ENCODE data around the gene NINJ2.
"Not testable (repeated sequence)": the region's sequence is repeated elsewhere in the genome, so short reads cannot be mapped to it uniquely, and the experiment has no call there.

Gene NINJ2

GRCh38 chr12:663293-663871, at the start of gene NINJ2:
Gene NINJ2 (minus strand): TSS chr12:663445. CDS start chr12:663360, 85 bp downstream.
- no peak for DNase-seq

GRCh38 chr12:712172-712863, 49.1 kb upstream of the NINJ2 start:
- DNase-seq = peak; percentile 14

GRCh38 chr12:709455-710020, 46.3 kb upstream of the NINJ2 start:
- DNase-seq = no peak

GRCh38 chr12:708084-708483, 44.8 kb upstream of the NINJ2 start:
- DNase-seq = not testable (repeated sequence)

- DNase-seq = no peak
These were observed 41.4 kb upstream of the NINJ2 start for GRCh38 chr12:704516-705242.

- DNase-seq = no peak
These were observed 38.8 kb upstream of the NINJ2 start for GRCh38 chr12:701896-702539.

- DNase-seq = no peak
These were observed 36.8 kb upstream of the NINJ2 start for GRCh38 chr12:700016-700415.

- not testable (repeated sequence) for DNase-seq
These were observed 35.0 kb upstream of the NINJ2 start for GRCh38 chr12:698222-698621.

GRCh38 chr12:697481-697880, 34.2 kb upstream of the NINJ2 start:
- no peak for DNase-seq

- DNase-seq = peak; percentile 25
These were observed 31.7 kb upstream of the NINJ2 start for GRCh38 chr12:694734-695503.

- DNase-seq = peak; percentile 10
These were observed 30.8 kb upstream of the NINJ2 start for GRCh38 chr12:693934-694533.

- no peak for DNase-seq
These were observed 29.0 kb upstream of the NINJ2 start for GRCh38 chr12:692274-692673.

- DNase-seq = no peak
These were observed 27.2 kb upstream of the NINJ2 start for GRCh38 chr12:690466-690865.

- DNase-seq = peak; percentile 79
These were observed 22.1 kb upstream of the NINJ2 start for GRCh38 chr12:685388-685787.

GRCh38 chr12:684416-684815, 21.2 kb upstream of the NINJ2 start:
- DNase-seq = no peak

GRCh38 chr12:681568-682256, 18.5 kb upstream of the NINJ2 start:
- no peak for DNase-seq

GRCh38 chr12:678747-679712, 15.8 kb upstream of the NINJ2 start:
- DNase-seq = no peak

GRCh38 chr12:675562-675961, 12.3 kb upstream of the NINJ2 start:
- no peak for DNase-seq

GRCh38 chr12:674272-674781, 11.1 kb upstream of the NINJ2 start:
- peak; percentile 29 for DNase-seq

- DNase-seq = no peak
These were observed 10.6 kb upstream of the NINJ2 start for GRCh38 chr12:673849-674248.

All from OCI-M1 (cell line).